Measurements from ENCODE around the gene KLF16. TPM values are rescaled to one million over a fixed set of nuclear protein-coding genes. Genes with fewer than 3 reads are reported as not detected.

The KLF16 gene
- polyA plus RNA-seq, 4 donors, result 7.8 to 18.6 (median 14.0) TPM

- DNase-seq (peak; percentile 91 to 98), FAIRE-seq (no peak)
- H3K27ac ChIP-seq (ENCODE audit: low read depth in 1 of 3, low read length in 2 of 3), result peak overlapping the region; percentile 34 to 93 (median 91)
- no peaks in the 10 kb centered on the region for H3K9me3 ChIP-seq (ENCODE audit: control insufficient read depth in 2 of 2, insufficient read depth in 1 of 2, low read depth in 1 of 2, low read length in 1 of 2)
- no peaks in the 10 kb centered on the region for H3K27me3 ChIP-seq (ENCODE audit: control insufficient read depth in 3 of 3, insufficient read depth in 3 of 3, low read length in 3 of 3)
- H3K4me1 ChIP-seq (ENCODE audit: control insufficient read depth in 3 of 3, insufficient read depth in 2 of 3, low read depth in 1 of 3, low read length in 2 of 3), result peaks cover 8 to 39% (median 23%) of the 10 kb centered on the region in 3 donors
- H3K36me3 ChIP-seq (ENCODE audit: control insufficient read depth in 3 of 3, insufficient read depth in 2 of 3, low read depth in 1 of 3, low read length in 3 of 3), result peaks cover 0 to 2% (median 0%) of the 10 kb centered on the region in 3 donors
- WGBS, 3 donors, result 1 to 2% (median 1%) methylated on average over 25 to 115 of the region's 115 CpGs
- H3K4me3 ChIP-seq (ENCODE audit: low read depth in 1 of 3, low read length in 3 of 3), result peak overlapping the region; percentile 83 to 94 (median 92)
Observed at GRCh38 chr19:1863638-1864479, 480 bp upstream of the KLF16 start.

GRCh38 chr19:1862424-1863327 lies 703 bp downstream of the KLF16 start:
- FAIRE-seq, result no peak

GRCh38 chr19:1862068-1862423 lies 1.3 kb downstream of the KLF16 start:
- DNase-seq, result peak; percentile 30 to 65
- Histone ChIP-seq H3K27me3 (ENCODE audit: control insufficient read depth in 3 of 3, insufficient read depth in 3 of 3, low read length in 3 of 3) (no peaks in the 10 kb centered on the region), H3K27ac (ENCODE audit: low read depth in 1 of 3, low read length in 2 of 3) (peak overlapping the region in 2 of 3 donors; percentile 81 to 96), H3K4me3 (ENCODE audit: low read depth in 1 of 3, low read length in 3 of 3) (peak overlapping the region; percentile 83 to 94 (median 92)), H3K4me1 (ENCODE audit: control insufficient read depth in 3 of 3, insufficient read depth in 2 of 3, low read depth in 1 of 3, low read length in 2 of 3) (peaks cover 10 to 57% (median 28%) of the 10 kb centered on the region in 3 donors), H3K9me3 (ENCODE audit: control insufficient read depth in 2 of 2, insufficient read depth in 1 of 2, low read depth in 1 of 2, low read length in 1 of 2) (no peaks in the 10 kb centered on the region), H3K36me3 (ENCODE audit: control insufficient read depth in 3 of 3, insufficient read depth in 2 of 3, low read depth in 1 of 3, low read length in 3 of 3) (peaks cover 0 to 8% (median 0%) of the 10 kb centered on the region in 3 donors)
- WGBS, 3 donors, result 0 to 4% (median 0%) methylated on average over 21 of the region's 21 CpGs
- FAIRE-seq, result no peak

More at GRCh38 chr19:1862424-1863327, 703 bp downstream of the KLF16 start:
- peak; percentile 31 to 82 for DNase-seq
- Histone ChIP-seq H3K9me3 (ENCODE audit: control insufficient read depth in 2 of 2, insufficient read depth in 1 of 2, low read depth in 1 of 2, low read length in 1 of 2) (no peaks in the 10 kb centered on the region), H3K27me3 (ENCODE audit: control insufficient read depth in 3 of 3, insufficient read depth in 3 of 3, low read length in 3 of 3) (no peaks in the 10 kb centered on the region), H3K4me1 (ENCODE audit: control insufficient read depth in 3 of 3, insufficient read depth in 2 of 3, low read depth in 1 of 3, low read length in 2 of 3) (peaks cover 10 to 51% (median 25%) of the 10 kb centered on the region in 3 donors), H3K4me3 (ENCODE audit: low read depth in 1 of 3, low read length in 3 of 3) (peak overlapping the region; percentile 83 to 94 (median 92)), H3K27ac (ENCODE audit: low read depth in 1 of 3, low read length in 2 of 3) (peak overlapping the region; percentile 88 to 96 (median 94)), H3K36me3 (ENCODE audit: control insufficient read depth in 3 of 3, insufficient read depth in 2 of 3, low read depth in 1 of 3, low read length in 3 of 3) (peaks cover 0 to 8% (median 0%) of the 10 kb centered on the region in 3 donors)
- WGBS, 3 donors, result 1% methylated on average over 40 to 109 of the region's 109 CpGs

- Histone ChIP-seq H3K36me3 (ENCODE audit: control insufficient read depth in 3 of 3, insufficient read depth in 2 of 3, low read depth in 1 of 3, low read length in 3 of 3) (peaks cover 0 to 8% (median 0%) of the 10 kb centered on the region in 3 donors), H3K4me1 (ENCODE audit: control insufficient read depth in 3 of 3, insufficient read depth in 2 of 3, low read depth in 1 of 3, low read length in 2 of 3) (peaks cover 10 to 55% (median 28%) of the 10 kb centered on the region in 3 donors), H3K4me3 (ENCODE audit: low read depth in 1 of 3, low read length in 3 of 3) (peak overlapping the region; percentile 83 to 94 (median 92)), H3K9me3 (ENCODE audit: control insufficient read depth in 2 of 2, insufficient read depth in 1 of 2, low read depth in 1 of 2, low read length in 1 of 2) (no peaks in the 10 kb centered on the region), H3K27me3 (ENCODE audit: control insufficient read depth in 3 of 3, insufficient read depth in 3 of 3, low read length in 3 of 3) (no peaks in the 10 kb centered on the region), H3K27ac (ENCODE audit: low read depth in 1 of 3, low read length in 2 of 3) (peak overlapping the region; percentile 4 to 96 (median 81))
- peak; percentile 22 to 51 for DNase-seq
- WGBS, 3 donors, result 15 to 32% (median 26%) methylated on average over 20 to 23 of the region's 23 CpGs
- no peak for FAIRE-seq
Observed at GRCh38 chr19:1861599-1862031, 1.8 kb downstream of the KLF16 start.

GRCh38 chr19:1860821-1861598 lies 2.4 kb downstream of the KLF16 start:
- FAIRE-seq, result no peak

GRCh38 chr19:1860042-1860775 lies 3.2 kb downstream of the KLF16 start:
- Histone ChIP-seq H3K4me1 (ENCODE audit: control insufficient read depth in 3 of 3, insufficient read depth in 2 of 3, low read depth in 1 of 3, low read length in 2 of 3) (peaks cover 19 to 68% (median 28%) of the 10 kb centered on the region in 3 donors), H3K27me3 (ENCODE audit: control insufficient read depth in 3 of 3, insufficient read depth in 3 of 3, low read length in 3 of 3) (no peaks in the 10 kb centered on the region), H3K27ac (ENCODE audit: low read depth in 1 of 3, low read length in 2 of 3) (peak overlapping the region; percentile 63 to 98 (median 96)), H3K36me3 (ENCODE audit: control insufficient read depth in 3 of 3, insufficient read depth in 2 of 3, low read depth in 1 of 3, low read length in 3 of 3) (peaks cover 0 to 16% (median 0%) of the 10 kb centered on the region in 3 donors), H3K9me3 (ENCODE audit: control insufficient read depth in 2 of 2, insufficient read depth in 1 of 2, low read depth in 1 of 2, low read length in 1 of 2) (no peaks in the 10 kb centered on the region), H3K4me3 (ENCODE audit: low read depth in 1 of 3, low read length in 3 of 3) (peak overlapping the region; percentile 22 to 92 (median 34))
- 5 to 22% (median 11%) methylated on average over 28 to 32 of the region's 32 CpGs for WGBS, 3 donors
- peak; percentile 93 to 96 for DNase-seq
- no peak for FAIRE-seq

More at GRCh38 chr19:1860821-1861598, 2.4 kb downstream of the KLF16 start:
- H3K27me3 ChIP-seq (ENCODE audit: control insufficient read depth in 3 of 3, insufficient read depth in 3 of 3, low read length in 3 of 3), result no peaks in the 10 kb centered on the region
- H3K36me3 ChIP-seq (ENCODE audit: control insufficient read depth in 3 of 3, insufficient read depth in 2 of 3, low read depth in 1 of 3, low read length in 3 of 3), result peaks cover 0 to 10% (median 0%) of the 10 kb centered on the region in 3 donors
- H3K27ac ChIP-seq (ENCODE audit: low read depth in 1 of 3, low read length in 2 of 3), result peak overlapping the region; percentile 5 to 96 (median 81)
- no peaks in the 10 kb centered on the region for H3K9me3 ChIP-seq (ENCODE audit: control insufficient read depth in 2 of 2, insufficient read depth in 1 of 2, low read depth in 1 of 2, low read length in 1 of 2)
- 13 to 48% (median 37%) methylated on average over 22 to 28 of the region's 28 CpGs for WGBS, 3 donors
- DNase-seq, result peak; percentile 26 to 40
- peak overlapping the region; percentile 22 to 94 (median 92) for H3K4me3 ChIP-seq (ENCODE audit: low read depth in 1 of 3, low read length in 3 of 3)
- peaks cover 14 to 61% (median 28%) of the 10 kb centered on the region in 3 donors for H3K4me1 ChIP-seq (ENCODE audit: control insufficient read depth in 3 of 3, insufficient read depth in 2 of 3, low read depth in 1 of 3, low read length in 2 of 3)

GRCh38 chr19:1859331-1859781 lies 4.0 kb downstream of the KLF16 start:
- Histone ChIP-seq H3K27me3 (ENCODE audit: control insufficient read depth in 3 of 3, insufficient read depth in 3 of 3, low read length in 3 of 3) (no peaks in the 10 kb centered on the region), H3K4me3 (ENCODE audit: low read depth in 1 of 3, low read length in 3 of 3) (peak overlapping the region in 1 of 3 donors; percentile 92), H3K27ac (ENCODE audit: low read depth in 1 of 3, low read length in 2 of 3) (peak overlapping the region; percentile 24 to 98 (median 96)), H3K9me3 (ENCODE audit: control insufficient read depth in 2 of 2, insufficient read depth in 1 of 2, low read depth in 1 of 2, low read length in 1 of 2) (no peaks in the 10 kb centered on the region), H3K4me1 (ENCODE audit: control insufficient read depth in 3 of 3, insufficient read depth in 2 of 3, low read depth in 1 of 3, low read length in 2 of 3) (peaks cover 24 to 72% (median 34%) of the 10 kb centered on the region in 3 donors), H3K36me3 (ENCODE audit: control insufficient read depth in 3 of 3, insufficient read depth in 2 of 3, low read depth in 1 of 3, low read length in 3 of 3) (peaks cover 0 to 19% (median 0%) of the 10 kb centered on the region in 3 donors)
- peak; percentile 31 to 46 for DNase-seq
- FAIRE-seq, result no peak
- 19 to 48% (median 36%) methylated on average over 17 to 18 of the region's 18 CpGs for WGBS, 3 donors

Data from small intestine (tissue), 7 donors.